Prostate gland (tissue), 2 donors: ENCODE results near the gene SLC39A9.
"Not testable (repeated sequence)": the region's sequence is repeated elsewhere in the genome, so short reads cannot be mapped to it uniquely, and the experiment has no call there.

ENCODE experiments used
- CTCF ChIP-seq, 4 experiments: fragments of 200-600 bp in 2 of 4; fragments of 450-650 bp in 2 of 4; sonication (generic) in 2 of 4; IDR thresholded peaks; 1 replicate in 3 of 4; 2 replicates in 1 of 4; pipeline ENCODE4 v1.5.1; 2016 to 2019; ENCODE audit warnings: antibody characterized with exemption in 4 of 4, mild to moderate bottlenecking in 2 of 4, moderate library complexity in 2 of 4
- POLR2A ChIP-seq: fragments of 450-650 bp; IDR thresholded peaks from one replicate; pipeline ENCODE4 v1.6.1; 2016; ENCODE audit warnings: antibody characterized with exemption, mild to moderate bottlenecking

GRCh38 chr14:69478055-69478454, 79.6 kb downstream of the SLC39A9 start:
- TF ChIP-seq POLR2A; CTCF (IDR thresholded peaks at IDR 0.05): not testable (repeated sequence)
